B cell (primary cell): ENCODE measurements around the gene NRK.
"Not testable (repeated sequence)": the region's sequence is repeated elsewhere in the genome, so short reads cannot be mapped to it uniquely, and the experiment has no call there.

Experiments
- EZH2 ChIP-seq: IDR thresholded peaks from 2 replicates; pipeline ENCODE4 v1.6.1; 2012; ENCODE audit warnings: borderline replicate concordance, low read depth, mild to moderate bottlenecking, moderate library complexity, low read length; ENCODE audit not compliant: insufficient read depth, poor library complexity, severe bottlenecking
- TF ChIP-seq, protein P1 (sequence below): fragments of 200-600 bp; IDR thresholded peaks from one replicate; pipeline ENCODE4 v1.8.0; 2022; ENCODE audit warnings: antibody characterized with exemption, mild to moderate bottlenecking

DNA sequence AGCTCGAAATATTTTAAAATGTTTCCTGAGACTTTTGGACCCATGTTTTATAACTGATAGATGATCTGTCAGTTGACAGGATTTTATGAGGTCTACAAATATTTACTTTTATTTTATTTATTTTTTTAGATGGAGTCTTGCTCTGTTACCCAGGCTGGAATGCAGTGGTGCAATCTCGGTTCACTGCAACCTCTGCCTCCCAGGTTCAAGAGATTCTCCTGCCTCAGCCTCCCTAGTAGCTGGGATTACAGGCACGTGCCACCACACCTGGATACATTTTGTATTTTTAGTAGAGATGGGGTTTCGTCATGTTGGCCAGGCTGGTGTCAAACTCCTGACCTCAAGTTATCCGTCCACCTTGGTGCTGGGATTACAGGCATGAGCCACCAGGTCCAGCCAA is 166.1 kb downstream of the NRK start:
- TF ChIP-seq, protein P1, sequence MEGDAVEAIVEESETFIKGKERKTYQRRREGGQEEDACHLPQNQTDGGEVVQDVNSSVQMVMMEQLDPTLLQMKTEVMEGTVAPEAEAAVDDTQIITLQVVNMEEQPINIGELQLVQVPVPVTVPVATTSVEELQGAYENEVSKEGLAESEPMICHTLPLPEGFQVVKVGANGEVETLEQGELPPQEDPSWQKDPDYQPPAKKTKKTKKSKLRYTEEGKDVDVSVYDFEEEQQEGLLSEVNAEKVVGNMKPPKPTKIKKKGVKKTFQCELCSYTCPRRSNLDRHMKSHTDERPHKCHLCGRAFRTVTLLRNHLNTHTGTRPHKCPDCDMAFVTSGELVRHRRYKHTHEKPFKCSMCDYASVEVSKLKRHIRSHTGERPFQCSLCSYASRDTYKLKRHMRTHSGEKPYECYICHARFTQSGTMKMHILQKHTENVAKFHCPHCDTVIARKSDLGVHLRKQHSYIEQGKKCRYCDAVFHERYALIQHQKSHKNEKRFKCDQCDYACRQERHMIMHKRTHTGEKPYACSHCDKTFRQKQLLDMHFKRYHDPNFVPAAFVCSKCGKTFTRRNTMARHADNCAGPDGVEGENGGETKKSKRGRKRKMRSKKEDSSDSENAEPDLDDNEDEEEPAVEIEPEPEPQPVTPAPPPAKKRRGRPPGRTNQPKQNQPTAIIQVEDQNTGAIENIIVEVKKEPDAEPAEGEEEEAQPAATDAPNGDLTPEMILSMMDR, result not testable (repeated sequence)
- TF ChIP-seq EZH2, result not testable (repeated sequence)
